ENCODE results near the gene CDC42BPA. TPM values are rescaled to one million over a fixed set of nuclear protein-coding genes. Genes with fewer than 3 reads are reported as not detected.

Gene CDC42BPA
- polyA plus RNA-seq, 6 donors from 2014 or later: 0.03 to 0.74 (median 0.48) TPM; not detected in 2

DNA sequence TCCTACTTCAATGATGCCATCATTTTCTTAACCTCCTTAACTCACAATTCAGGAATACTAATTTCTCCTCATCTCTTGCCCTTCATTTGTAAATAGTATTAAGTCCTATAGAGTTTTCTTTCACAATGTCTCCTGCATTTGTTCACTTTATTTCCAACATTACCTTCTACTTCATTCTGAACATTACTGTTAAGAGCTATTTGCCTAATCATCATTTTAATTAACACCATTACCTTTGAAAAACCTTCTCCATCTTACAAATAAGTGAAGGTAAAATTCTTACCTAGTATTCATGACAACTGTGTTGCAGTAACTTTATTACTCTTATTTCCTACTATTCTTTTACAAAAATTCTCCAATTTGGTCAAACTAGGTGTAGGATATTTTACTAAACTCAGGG is 240.5 kb downstream of the CDC42BPA start:
- no peak for DNase-seq
- H3K36me3 Mint-ChIP-seq: peaks cover 1 to 2% of the 10 kb centered on the region in 2 donors
- H3K9me3 Mint-ChIP-seq: peaks cover 0 to 4% (median 2%) of the 10 kb centered on the region in 7 donors
- peaks cover 0 to 13% (median 0%) of the 10 kb centered on the region in 3 donors for H3K27me3 Mint-ChIP-seq
- no peak overlapping the region for H3K4me3 Mint-ChIP-seq
- H3K27ac Mint-ChIP-seq: no peak overlapping the region
- no peak for ATAC-seq (ENCODE audit: low read depth in 2 of 2)
- no peaks in the 10 kb centered on the region for H3K4me1 Mint-ChIP-seq

- DNase-seq (no peak), ATAC-seq (ENCODE audit: low read depth in 2 of 2) (no peak)
- Mint-ChIP-seq H3K27ac (no peak overlapping the region), H3K4me3 (no peak overlapping the region), H3K9me3 (no peaks in the 10 kb centered on the region), H3K4me1 (no peaks in the 10 kb centered on the region), H3K36me3 (no peaks in the 10 kb centered on the region), H3K27me3 (peaks cover 0 to 13% (median 0%) of the 10 kb centered on the region in 3 donors)
Observed at GRCh38 chr1:227073786-227074185, 244.5 kb downstream of the CDC42BPA start.

DNA sequence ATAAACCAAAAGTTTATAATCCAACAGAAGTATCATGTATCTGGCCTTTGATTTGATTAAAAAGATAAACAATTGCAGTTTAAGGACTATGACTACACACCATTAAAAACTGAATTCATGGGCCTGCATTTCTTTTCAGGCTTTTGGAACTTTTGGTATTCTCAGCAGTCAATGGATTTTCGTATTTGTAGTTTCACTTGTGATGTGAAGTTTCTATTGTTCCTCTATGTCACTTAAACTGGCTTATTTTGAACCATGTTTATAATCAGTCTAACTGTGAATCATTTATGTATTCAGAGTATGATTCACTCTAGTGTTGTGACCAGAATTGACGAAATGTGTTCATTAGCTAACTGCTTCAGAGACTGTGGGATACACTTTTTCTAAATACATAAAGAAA is 245.3 kb downstream of the CDC42BPA start:
- Mint-ChIP-seq H3K9me3 (no peaks in the 10 kb centered on the region), H3K4me3 (no peak overlapping the region), H3K36me3 (no peaks in the 10 kb centered on the region), H3K4me1 (no peaks in the 10 kb centered on the region), H3K27me3 (peaks cover 0 to 12% (median 0%) of the 10 kb centered on the region in 3 donors), H3K27ac (no peak overlapping the region)
- no peak for DNase-seq
- ATAC-seq (ENCODE audit: low read depth in 2 of 2): no peak

DNA sequence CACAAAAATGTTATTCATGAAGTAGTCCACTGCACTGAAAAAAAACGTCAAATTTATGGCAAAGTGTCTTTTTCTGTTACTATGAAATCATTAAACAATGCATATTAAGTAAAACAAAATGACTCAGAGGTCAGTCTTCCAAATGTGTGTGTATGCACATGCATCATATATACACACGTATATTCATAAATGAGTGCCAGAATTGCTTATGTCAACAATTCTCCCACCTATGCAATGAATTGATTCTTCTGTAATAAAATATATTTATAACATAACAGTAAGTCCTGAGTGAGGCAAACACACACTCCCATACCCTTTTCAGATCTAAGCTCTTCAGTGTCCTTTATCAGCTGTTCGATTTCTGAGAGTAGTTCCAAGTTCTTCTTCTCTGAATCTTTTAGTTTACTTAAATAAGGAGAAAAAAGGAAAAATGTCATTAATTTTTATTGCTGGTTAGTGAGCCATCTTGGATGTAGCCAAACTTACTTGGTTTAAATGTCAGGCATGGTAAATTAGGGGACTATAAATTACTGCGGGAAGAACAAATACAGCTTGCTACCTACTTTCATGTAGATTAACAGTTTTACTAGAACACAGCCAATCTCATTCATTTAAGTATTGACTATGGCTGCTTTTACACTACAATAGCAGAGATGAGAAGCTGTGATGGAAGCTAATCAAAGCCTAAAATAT is 246.3 kb downstream of the CDC42BPA start:
- no peak overlapping the region for H3K27ac Mint-ChIP-seq
- ATAC-seq (ENCODE audit: low read depth in 2 of 2) (no peak), DNase-seq (no peak)
- H3K9me3 Mint-ChIP-seq: no peaks in the 10 kb centered on the region
- H3K4me1 Mint-ChIP-seq: no peaks in the 10 kb centered on the region
- H3K36me3 Mint-ChIP-seq: no peaks in the 10 kb centered on the region
- H3K27me3 Mint-ChIP-seq: peaks cover 0 to 4% (median 0%) of the 10 kb centered on the region in 3 donors
- no peak overlapping the region for H3K4me3 Mint-ChIP-seq

DNA sequence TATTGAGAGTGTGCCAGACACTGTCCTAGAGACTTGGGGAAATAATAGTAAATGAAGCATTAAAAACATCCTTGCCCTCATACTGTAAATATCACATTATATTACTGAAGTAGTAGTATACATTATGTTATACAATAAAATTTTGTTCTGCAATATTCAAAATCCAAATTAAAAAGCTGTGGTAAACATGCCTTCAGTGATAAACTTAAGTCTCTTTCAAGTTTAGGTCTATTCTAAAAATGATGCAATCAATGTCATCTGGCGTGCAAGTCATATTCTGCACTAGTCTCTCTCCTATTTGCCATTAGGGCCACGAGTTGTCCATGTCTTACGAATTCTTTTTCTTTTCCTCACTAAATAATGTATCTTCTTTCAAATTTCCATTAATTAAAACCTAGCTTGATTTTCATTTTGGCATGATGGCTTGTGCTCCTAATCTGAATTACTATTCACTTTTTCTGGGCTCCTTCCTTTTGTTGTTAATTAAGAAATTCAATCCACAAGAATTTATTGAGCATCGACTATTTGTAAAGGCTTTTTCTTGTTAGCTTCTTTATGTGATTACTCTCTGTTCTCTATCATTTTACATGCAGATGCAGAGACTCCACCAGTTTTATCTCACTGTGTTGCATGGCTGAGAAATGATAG is 247.5 kb downstream of the CDC42BPA start:
- Mint-ChIP-seq H3K4me3 (no peak overlapping the region), H3K4me1 (no peaks in the 10 kb centered on the region), H3K27me3 (peaks cover 0 to 5% (median under 1%) of the 10 kb centered on the region in 3 donors), H3K27ac (no peak overlapping the region), H3K9me3 (no peaks in the 10 kb centered on the region), H3K36me3 (no peaks in the 10 kb centered on the region)
- DNase-seq (no peak), ATAC-seq (ENCODE audit: low read depth in 2 of 2) (no peak)

DNA sequence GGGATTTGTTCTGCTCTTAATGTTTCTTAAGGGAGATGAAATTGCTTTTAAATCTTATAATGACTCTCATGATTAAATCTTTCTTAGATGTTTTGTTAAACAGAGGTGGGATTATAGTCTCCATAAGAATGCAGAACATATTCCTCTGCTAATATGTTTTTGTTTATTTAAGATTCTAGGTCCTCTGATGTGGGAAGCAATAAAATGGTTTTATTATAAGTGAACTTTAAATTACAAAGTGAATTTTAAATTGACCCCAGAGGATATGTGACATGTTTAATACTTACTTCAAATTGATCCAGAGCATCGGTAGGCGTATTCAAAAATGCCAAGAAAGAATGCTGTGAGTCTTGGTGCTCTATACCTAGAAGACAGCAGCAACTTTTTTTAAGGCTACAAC is 248.8 kb downstream of the CDC42BPA start:
- no peak for DNase-seq
- no peak overlapping the region for H3K4me3 Mint-ChIP-seq
- no peak for ATAC-seq (ENCODE audit: low read depth in 2 of 2)

GRCh38 chr1:227068883-227069282 is 249.4 kb downstream of the CDC42BPA start:
- Mint-ChIP-seq H3K9me3 (no peaks in the 10 kb centered on the region), H3K27ac (no peak overlapping the region), H3K27me3 (peaks cover 0 to 8% (median 7%) of the 10 kb centered on the region in 3 donors), H3K36me3 (no peaks in the 10 kb centered on the region), H3K4me3 (no peak overlapping the region), H3K4me1 (no peaks in the 10 kb centered on the region)
- no peak for ATAC-seq (ENCODE audit: low read depth in 2 of 2)
- no peak for DNase-seq

More for the DNA sequence above, 248.8 kb downstream of the CDC42BPA start:
- H3K4me1 Mint-ChIP-seq: no peaks in the 10 kb centered on the region
- H3K27me3 Mint-ChIP-seq: peaks cover 0 to 7% (median 5%) of the 10 kb centered on the region in 3 donors
- H3K36me3 Mint-ChIP-seq: no peaks in the 10 kb centered on the region
- H3K27ac Mint-ChIP-seq: no peak overlapping the region
- H3K9me3 Mint-ChIP-seq: no peaks in the 10 kb centered on the region

- H3K36me3 Mint-ChIP-seq: no peaks in the 10 kb centered on the region
- H3K9me3 Mint-ChIP-seq: no peaks in the 10 kb centered on the region
- no peak overlapping the region for H3K27ac Mint-ChIP-seq
- ATAC-seq (ENCODE audit: low read depth in 2 of 2): no peak
- no peaks in the 10 kb centered on the region for H3K4me1 Mint-ChIP-seq
- peaks cover 0 to 8% (median 7%) of the 10 kb centered on the region in 3 donors for H3K27me3 Mint-ChIP-seq
- no peak overlapping the region for H3K4me3 Mint-ChIP-seq
- DNase-seq: no peak
Observed at GRCh38 chr1:227066999-227067398, 251.3 kb downstream of the CDC42BPA start.

DNA sequence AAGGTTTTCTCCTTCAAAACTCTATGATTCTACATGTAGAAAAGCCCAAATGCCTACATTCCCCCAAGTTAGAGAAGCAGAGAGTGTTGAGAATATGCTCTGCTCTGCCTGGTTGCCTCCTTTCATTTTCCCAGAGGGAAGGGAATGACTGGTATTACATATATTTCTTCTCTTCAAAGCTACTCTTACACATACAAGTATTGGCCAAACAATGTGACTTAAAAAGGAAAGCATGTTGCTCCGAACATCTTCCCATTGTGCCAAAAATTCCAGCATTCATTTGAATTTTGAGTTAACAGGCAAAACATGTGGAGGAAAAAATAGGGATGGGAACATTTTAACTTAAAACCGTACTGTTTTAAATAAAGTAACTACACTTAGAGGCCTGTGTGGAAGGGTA is 253.0 kb downstream of the CDC42BPA start:
- ATAC-seq (ENCODE audit: low read depth in 2 of 2) (no peak), DNase-seq (no peak)
- no peaks in the 10 kb centered on the region for H3K4me1 Mint-ChIP-seq
- H3K27ac Mint-ChIP-seq: no peak overlapping the region
- peaks cover 0 to 6% (median 2%) of the 10 kb centered on the region in 7 donors for H3K9me3 Mint-ChIP-seq
- H3K4me3 Mint-ChIP-seq: no peak overlapping the region
- peaks cover 2 to 4% of the 10 kb centered on the region in 2 donors for H3K36me3 Mint-ChIP-seq
- peaks cover 0 to 15% (median 13%) of the 10 kb centered on the region in 3 donors for H3K27me3 Mint-ChIP-seq

DNA sequence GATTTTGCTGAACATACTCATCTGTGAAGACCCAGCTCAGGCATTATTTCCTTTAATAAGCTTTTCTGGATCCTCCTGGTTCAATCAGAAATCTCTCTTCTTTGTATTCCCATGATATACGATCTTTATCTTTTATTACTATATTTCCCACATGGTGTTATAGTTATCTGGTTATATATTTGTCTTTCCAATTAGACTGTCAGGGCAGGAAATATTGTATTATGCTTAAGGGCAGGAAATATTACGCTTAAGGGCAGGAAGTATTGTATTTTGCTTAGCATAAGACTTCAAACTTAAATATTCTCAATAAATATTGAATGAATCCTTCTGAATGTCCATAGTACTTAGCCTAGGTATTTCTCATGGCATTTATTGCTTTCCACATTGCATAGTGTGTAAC is 256.0 kb downstream of the CDC42BPA start:
- DNase-seq (no peak), ATAC-seq (ENCODE audit: low read depth in 2 of 2) (no peak)
- H3K27ac Mint-ChIP-seq: no peak overlapping the region
- peaks cover 4 to 8% of the 10 kb centered on the region in 2 donors for H3K36me3 Mint-ChIP-seq
- H3K9me3 Mint-ChIP-seq: peaks cover 5 to 17% (median 8%) of the 10 kb centered on the region in 7 donors
- H3K4me1 Mint-ChIP-seq: no peaks in the 10 kb centered on the region
- peaks cover 0 to 17% (median 13%) of the 10 kb centered on the region in 3 donors for H3K27me3 Mint-ChIP-seq
- no peak overlapping the region for H3K4me3 Mint-ChIP-seq

GRCh38 chr1:227059076-227059475 is 259.2 kb downstream of the CDC42BPA start:
- H3K4me1 Mint-ChIP-seq: no peaks in the 10 kb centered on the region
- DNase-seq (no peak), ATAC-seq (ENCODE audit: low read depth in 2 of 2) (no peak)
- H3K36me3 Mint-ChIP-seq: peaks cover 4 to 8% of the 10 kb centered on the region in 2 donors
- peaks cover 0 to 9% (median 5%) of the 10 kb centered on the region in 3 donors for H3K27me3 Mint-ChIP-seq
- no peak overlapping the region for H3K4me3 Mint-ChIP-seq
- H3K27ac Mint-ChIP-seq: peak overlapping the region in 1 of 6 donors; percentile 47
- H3K9me3 Mint-ChIP-seq: peaks cover 5 to 17% (median 8%) of the 10 kb centered on the region in 7 donors

GRCh38 chr1:227058321-227058751 is 260.0 kb downstream of the CDC42BPA start:
- Mint-ChIP-seq H3K27ac (no peak overlapping the region), H3K9me3 (peaks cover 5 to 17% (median 8%) of the 10 kb centered on the region in 7 donors), H3K4me3 (no peak overlapping the region), H3K4me1 (no peaks in the 10 kb centered on the region), H3K27me3 (peaks cover 0 to 9% (median 5%) of the 10 kb centered on the region in 3 donors), H3K36me3 (peaks cover 4 to 8% of the 10 kb centered on the region in 2 donors)
- no peak for DNase-seq
- no peak for ATAC-seq (ENCODE audit: low read depth in 2 of 2)

DNA sequence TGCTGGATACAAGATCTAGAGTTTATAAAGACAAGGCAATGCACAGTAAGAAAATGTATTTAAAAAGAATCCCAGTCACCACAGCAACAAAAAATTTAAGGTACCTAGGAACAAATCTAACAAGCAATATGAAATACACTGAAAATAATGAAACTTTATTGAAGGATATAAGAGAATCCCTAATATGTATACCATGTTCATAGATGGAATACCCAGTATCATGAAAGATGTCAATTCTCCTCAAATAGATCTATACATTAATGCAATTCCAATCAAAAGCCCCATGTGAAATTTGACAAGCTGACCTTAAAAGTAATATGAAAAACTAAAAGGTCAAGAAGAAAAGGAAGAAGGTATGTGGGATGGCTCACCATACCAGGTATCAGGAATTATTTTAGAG is 269.0 kb downstream of the CDC42BPA start:
- Mint-ChIP-seq H3K4me3 (no peak overlapping the region), H3K27ac (no peak overlapping the region), H3K27me3 (peaks cover 0 to 6% (median 0%) of the 10 kb centered on the region in 3 donors), H3K9me3 (peaks cover 0 to 2% (median 0%) of the 10 kb centered on the region in 7 donors), H3K36me3 (no peaks in the 10 kb centered on the region), H3K4me1 (no peaks in the 10 kb centered on the region)
- DNase-seq: no peak
- no peak for ATAC-seq (ENCODE audit: low read depth in 2 of 2)

DNA sequence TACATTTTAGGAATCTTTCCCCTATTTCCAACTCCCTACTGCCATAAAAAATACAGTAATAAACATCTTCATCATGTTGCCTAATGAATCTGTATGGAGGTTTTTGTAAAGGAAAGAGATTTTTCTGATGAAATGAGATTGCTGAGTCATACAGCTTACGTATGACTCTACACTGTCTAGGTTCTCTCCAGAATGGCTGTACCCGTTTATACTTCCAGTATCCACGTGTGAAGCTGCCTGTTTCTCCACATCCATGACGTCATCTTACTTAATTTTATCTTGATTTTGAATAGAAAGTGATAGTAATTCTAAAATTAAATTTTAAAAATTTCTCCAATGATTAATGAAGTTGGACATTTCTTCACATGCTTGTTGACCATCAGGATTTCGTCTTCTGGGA is 274.5 kb downstream of the CDC42BPA start:
- DNase-seq (no peak), ATAC-seq (ENCODE audit: low read depth in 2 of 2) (no peak)
- Mint-ChIP-seq H3K27ac (no peak overlapping the region), H3K4me3 (no peak overlapping the region), H3K27me3 (no peaks in the 10 kb centered on the region), H3K36me3 (no peaks in the 10 kb centered on the region), H3K4me1 (no peaks in the 10 kb centered on the region), H3K9me3 (no peaks in the 10 kb centered on the region)

Data from naive B cell (primary cell).